ENCODE results near the gene PBRM1.

PBRM1 gene

DNA sequence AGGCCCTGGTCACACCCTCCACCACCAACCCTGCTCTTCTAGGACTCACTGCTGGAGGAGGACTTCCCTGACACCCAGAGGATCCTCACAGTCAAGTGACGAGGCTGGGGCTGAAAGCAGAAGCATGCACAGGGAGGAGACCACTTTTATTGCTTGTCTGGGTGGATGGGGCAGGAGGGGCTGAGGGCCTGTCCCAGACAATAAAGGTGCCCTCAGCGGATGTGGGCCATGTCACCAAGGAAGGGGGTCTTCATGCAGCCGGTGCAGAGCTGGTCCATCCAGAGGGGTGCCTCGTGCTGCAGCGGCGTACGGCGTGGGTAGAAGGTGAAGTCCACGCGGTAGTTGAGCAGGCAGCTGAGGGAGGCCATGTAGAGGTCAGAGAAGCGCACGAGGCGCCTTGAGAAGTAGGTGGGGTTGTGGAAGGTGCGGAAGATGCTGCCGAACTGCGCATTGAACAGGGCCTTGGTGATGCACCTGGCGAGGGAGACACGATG, 161.4 kb downstream of the PBRM1 start:
- H3K27ac ChIP-seq = no peak overlapping the region
- TF ChIP-seq ZFX (IDR thresholded peaks at IDR 0.05; ENCODE audit: borderline replicate concordance) = no peak
- TF ChIP-seq, protein P1, sequence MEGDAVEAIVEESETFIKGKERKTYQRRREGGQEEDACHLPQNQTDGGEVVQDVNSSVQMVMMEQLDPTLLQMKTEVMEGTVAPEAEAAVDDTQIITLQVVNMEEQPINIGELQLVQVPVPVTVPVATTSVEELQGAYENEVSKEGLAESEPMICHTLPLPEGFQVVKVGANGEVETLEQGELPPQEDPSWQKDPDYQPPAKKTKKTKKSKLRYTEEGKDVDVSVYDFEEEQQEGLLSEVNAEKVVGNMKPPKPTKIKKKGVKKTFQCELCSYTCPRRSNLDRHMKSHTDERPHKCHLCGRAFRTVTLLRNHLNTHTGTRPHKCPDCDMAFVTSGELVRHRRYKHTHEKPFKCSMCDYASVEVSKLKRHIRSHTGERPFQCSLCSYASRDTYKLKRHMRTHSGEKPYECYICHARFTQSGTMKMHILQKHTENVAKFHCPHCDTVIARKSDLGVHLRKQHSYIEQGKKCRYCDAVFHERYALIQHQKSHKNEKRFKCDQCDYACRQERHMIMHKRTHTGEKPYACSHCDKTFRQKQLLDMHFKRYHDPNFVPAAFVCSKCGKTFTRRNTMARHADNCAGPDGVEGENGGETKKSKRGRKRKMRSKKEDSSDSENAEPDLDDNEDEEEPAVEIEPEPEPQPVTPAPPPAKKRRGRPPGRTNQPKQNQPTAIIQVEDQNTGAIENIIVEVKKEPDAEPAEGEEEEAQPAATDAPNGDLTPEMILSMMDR (IDR thresholded peaks at IDR 0.05) = no peak

DNA sequence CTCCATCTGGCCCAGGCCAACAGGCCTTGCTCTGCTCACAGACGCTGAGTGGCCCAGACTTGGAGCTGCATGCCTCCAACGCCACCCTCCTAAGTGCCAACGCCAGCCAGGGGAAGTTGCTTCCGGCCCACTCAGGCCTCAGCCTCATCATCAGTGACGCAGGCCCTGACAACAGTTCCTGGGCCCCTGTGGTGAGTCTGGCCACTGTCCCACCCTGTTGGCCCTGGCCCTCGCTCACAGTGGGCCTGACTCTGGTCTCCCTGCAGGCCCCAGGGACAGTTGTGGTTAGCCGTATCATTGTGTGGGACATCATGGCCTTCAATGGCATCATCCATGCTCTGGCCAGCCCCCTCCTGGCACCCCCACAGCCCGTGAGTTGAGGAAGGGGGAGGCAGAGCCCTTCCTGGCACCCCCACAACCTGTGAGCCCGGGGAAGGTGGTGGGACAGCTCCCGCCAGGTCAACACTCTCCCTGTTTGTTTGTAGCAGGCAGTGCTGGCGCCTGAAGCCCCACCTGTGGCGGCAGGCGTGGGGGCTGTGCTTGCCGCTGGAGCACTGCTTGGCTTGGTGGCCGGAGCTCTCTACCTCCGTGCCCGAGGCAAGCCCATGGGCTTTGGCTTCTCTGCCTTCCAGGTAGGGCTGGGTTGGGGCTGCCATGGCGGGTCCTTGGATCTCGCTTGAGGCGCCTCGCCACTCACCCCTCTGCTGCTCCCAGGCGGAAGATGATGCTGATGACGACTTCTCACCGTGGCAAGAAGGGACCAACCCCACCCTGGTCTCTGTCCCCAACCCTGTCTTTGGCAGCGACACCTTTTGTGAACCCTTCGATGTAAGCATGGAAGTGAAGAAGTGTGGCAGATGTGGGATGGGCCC, 162.1 kb downstream of the PBRM1 start:
- no peak for TF ChIP-seq ZFX (IDR thresholded peaks at IDR 0.05; ENCODE audit: borderline replicate concordance)
- TF ChIP-seq, protein P1 (IDR thresholded peaks at IDR 0.05) = no peak
- no peak overlapping the region for H3K27ac ChIP-seq

DNA sequence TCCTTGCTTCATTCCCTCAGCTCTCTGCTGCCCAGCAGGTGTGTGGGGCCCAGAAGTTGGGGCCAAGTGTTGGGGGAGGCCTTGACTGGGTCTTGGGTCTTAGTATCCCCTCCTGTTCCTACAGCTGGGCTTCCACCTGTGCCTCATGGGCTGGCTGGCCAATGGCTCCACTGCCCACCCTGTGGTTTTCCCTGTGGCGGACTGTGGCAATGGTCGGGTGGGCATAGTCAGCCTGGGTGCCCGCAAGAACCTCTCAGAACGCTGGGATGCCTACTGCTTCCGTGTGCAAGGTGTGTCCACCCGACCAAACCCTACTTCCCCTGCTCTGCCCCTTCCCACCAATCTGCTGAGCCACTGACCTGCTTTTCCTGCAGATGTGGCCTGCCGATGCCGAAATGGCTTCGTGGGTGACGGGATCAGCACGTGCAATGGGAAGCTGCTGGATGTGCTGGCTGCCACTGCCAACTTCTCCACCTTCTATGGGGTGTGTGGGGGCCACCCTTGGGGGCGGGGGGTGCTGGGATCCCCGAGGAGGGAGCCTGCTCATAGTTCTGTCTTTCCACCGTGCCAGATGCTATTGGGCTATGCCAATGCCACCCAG, 163.0 kb downstream of the PBRM1 start:
- TF ChIP-seq, protein P1 (IDR thresholded peaks at IDR 0.05) = no peak
- no peak for TF ChIP-seq ZFX (IDR thresholded peaks at IDR 0.05; ENCODE audit: borderline replicate concordance)
- no peak overlapping the region for H3K27ac ChIP-seq

DNA sequence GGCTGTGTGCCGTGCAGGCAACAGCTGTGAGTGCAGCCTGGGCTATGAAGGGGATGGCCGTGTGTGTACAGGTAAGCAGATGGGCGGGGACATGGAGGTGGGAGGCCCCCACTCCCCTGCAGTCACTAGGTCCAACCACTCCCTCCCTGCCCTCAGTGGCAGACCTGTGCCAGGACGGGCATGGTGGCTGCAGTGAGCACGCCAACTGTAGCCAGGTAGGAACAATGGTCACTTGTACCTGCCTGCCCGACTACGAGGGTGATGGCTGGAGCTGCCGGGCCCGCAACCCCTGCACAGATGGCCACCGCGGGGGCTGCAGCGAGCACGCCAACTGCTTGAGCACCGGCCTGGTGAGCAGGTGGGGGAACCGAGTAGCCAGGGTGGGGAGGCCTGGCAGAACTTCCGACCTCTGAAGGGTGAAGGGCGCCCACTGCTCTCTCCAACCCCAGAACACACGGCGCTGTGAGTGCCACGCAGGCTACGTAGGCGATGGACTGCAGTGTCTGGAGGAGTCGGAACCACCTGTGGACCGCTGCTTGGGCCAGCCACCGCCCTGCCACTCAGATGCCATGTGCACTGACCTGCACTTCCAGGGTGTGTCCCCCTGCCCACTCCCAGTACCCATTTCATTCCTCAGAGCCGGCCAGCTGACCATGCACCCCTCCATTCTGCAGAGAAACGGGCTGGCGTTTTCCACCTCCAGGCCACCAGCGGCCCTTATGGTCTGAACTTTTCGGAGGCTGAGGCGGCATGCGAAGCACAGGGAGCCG, 163.6 kb downstream of the PBRM1 start:
- no peak overlapping the region for H3K27ac ChIP-seq
- TF ChIP-seq, protein P1 (IDR thresholded peaks at IDR 0.05) = no peak
- no peak for TF ChIP-seq ZFX (IDR thresholded peaks at IDR 0.05; ENCODE audit: borderline replicate concordance)

DNA sequence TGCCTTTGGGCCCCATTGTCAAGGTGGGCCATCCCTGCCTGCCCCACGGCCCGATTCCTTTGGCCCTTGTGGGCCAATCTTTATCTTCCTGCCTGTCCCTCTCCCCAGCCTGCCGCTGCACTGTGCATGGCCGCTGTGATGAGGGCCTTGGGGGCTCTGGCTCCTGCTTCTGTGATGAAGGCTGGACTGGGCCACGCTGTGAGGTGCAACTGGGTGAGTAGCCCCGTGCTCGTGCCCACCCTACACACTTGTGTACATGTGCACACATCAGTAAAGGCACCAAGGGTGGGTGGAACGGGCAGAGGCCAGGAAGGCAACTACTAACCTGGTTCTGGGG, 164.3 kb downstream of the PBRM1 start:
- no peak for TF ChIP-seq ZFX (IDR thresholded peaks at IDR 0.05; ENCODE audit: borderline replicate concordance)
- TF ChIP-seq, protein P1 (IDR thresholded peaks at IDR 0.05) = no peak

DNA sequence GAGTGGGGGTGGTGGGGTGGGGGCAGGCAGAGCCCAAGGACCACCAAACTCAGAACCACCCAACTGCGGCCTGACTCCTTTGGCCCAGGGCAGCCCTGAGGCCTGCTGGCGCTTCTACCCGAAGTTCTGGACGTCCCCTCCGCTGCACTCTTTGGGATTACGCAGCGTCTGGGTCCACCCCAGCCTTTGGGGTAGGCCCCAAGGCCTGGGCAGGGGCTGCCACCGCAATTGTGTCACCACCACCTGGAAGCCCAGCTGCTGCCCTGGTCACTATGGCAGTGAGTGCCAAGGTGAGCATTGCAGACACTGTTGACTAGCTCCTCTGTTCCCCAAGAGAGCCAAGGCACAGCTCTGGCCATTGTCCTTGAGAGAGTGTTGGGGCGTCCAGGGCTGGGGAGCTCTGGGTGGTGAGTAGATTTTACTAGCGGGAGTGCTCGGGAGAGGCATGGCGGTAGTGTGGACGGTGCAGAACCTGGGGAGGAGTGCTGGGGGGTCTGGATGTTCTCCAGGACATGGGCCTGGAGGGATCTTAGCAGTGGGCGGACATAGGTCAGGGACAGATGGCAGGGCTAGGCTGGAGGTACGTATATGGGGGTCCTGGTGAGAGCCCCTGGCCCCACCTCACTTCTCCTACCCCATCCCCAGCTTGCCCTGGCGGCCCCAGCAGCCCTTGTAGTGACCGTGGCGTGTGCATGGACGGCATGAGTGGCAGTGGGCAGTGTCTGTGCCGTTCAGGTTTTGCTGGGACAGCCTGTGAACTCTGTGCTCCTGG, 164.8 kb downstream of the PBRM1 start:
- TF ChIP-seq, protein P1 (IDR thresholded peaks at IDR 0.05) = no peak
- TF ChIP-seq ZFX (IDR thresholded peaks at IDR 0.05; ENCODE audit: borderline replicate concordance) = no peak
- no peak overlapping the region for H3K27ac ChIP-seq

More for the DNA sequence above, 164.3 kb downstream of the PBRM1 start:
- H3K27ac ChIP-seq = no peak overlapping the region

Measured in 22Rv1 (cell line).